SHP77 treated with DMSO at 0.1 percent for 48 hours (cell line): ENCODE results near the gene CADPS.

ENCODE experiments used
- DNase-seq: peaks from one replicate; lab custom pipeline; 2025; lab: John Stamatoyannopoulos, UW

CADPS gene

DNA sequence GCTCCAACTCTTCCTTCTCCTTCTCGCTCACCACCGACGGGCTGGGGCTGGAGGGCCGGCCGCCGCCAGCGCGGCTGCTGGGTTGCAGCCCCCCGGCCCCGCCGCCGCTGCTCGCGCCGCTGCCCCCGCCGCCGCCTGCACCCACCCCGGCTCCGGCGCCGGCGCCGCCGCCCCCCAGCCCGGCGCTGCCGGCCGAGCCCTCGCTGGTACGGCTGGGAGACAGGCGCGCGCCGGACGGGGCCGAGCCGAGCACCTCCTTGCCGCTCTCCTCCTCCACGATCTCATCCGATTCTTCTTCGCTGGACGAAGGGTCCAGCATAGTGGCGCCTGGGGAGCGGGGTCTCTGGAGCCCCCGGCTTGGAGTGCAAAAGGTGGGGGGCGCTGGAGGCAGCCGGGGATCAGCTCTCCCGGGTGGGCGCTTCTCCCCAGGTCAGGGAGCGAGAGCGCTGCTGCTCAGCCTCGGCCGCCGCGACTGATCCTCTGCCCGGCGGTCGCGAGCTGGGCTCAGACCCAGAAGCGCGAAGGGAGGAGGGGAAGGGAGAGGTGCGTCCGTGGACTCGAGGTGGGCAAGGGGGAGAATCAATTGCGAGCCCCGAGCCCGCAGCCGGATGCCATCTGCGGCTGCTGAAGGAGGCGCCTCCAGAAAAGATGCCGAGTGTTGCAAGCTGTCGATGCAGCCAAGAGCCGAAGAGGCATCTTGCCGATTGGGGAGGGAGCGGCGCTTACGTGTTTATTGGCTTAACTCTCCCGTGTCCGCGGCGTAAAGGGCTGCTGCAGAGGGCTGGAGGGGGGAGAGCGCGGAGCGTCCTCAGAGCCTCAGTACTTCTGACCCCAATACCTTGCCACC, at the start of gene CADPS:
CADPS (minus strand) TSS at position 706 of the 847 bp plus-strand sequence; CDS start at position 319, 387 bp downstream.
- no peak for DNase-seq

DNA sequence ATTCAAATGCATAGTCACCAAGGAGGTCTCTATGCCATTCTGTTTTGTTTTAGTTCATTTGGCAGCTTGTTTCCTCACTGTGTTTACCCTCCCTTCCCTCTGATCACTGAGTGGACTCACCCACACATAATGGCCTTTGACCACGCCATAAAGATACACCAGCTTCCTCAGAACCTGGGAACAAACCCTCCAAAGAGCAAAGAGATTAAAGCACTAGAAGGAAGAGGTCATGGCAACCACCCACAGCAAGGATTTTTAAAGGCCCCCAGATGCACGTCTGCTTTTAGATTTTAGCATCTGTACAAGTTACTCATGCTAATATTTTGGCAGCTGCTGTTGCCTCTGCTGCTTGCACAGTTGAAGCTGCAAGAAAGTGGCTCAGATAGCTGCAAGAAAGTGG, 47.9 kb upstream of the CADPS start:
- no peak for DNase-seq

DNA sequence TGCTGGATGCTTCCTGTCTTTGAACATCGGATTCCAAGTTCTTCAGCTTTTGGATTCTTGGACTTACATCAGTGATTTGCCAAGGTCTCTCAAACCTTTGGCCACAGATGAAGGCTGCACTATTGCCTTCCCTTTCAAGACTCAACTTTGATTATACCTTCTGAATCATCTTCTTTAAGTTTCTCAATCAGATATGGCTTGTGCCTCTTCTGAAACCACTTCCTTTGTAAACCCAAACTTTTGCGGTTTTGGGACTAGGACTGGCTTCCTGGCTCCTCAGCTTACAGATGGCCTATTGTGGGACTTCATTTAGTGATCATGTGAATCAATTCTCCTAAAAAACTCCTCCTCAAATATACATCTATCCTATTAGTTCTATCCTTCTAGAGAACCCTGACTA, 47.1 kb upstream of the CADPS start:
- no peak for DNase-seq

DNA sequence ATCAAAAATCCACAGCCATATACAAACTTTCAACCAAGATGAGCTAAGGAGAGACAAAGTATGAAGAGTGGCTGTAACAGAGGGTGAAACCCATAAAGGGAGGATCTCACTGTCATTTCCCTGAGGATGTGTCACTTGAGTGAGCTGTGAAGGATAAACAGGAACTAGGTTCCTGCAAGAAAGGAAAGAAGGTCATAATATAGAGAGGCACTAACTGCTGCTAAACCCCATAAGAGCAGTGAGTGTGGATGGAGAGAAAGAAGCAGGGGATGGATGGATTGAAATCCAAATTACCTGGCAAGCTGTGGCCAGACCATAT, 45.2 kb upstream of the CADPS start:
- DNase-seq, result no peak

DNA sequence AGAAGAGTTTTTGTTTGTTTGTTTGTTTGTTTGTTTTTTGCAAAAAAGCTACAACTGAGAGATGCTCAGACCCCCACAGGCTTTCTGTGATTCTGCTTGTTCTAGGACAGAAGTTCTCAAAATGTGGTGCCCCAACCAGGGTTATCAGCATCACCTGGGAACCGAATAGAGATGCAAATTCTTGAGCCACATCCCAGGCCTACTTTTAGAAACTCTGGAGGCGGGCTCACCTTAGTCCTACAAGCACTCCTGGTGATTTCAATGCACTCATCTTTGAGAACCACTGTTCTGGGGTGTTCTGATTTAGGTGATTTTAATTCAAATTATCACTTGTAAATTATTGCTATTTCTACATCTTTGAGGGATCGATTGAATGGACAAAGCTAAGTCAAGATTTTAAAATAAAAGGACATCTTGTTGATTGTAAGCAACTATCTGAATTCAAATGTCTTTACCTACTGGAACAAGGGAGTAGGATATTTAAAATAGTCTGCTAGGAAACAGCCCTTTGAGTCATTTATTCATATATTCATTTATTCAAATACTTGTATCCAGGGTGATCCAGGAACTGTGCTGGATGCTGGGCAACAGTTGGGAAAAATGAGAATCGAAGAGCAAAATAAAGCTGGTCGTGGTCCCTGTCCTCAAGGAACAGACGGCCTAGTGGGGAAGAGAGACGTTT, 44.7 kb upstream of the CADPS start:
- DNase-seq, result no peak

DNA sequence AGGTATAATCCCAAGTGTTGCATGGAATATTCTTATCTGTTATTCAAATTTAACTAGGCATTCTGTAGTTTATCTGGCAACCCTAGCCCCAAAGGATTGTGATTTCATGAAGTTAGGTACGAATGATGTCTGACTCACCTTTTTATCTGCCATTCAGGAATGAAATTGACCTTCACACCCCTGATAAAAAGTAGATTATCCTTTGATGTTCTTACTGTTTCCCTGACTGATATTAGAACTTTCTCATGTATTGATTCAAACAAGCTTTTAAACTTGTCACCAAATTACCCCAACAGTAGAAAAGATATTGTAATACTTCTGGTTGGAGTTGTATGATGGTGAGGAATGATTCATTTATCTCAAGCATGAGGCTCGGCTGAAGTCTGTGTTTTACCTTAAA, 43.6 kb upstream of the CADPS start:
- DNase-seq, result no peak

DNA sequence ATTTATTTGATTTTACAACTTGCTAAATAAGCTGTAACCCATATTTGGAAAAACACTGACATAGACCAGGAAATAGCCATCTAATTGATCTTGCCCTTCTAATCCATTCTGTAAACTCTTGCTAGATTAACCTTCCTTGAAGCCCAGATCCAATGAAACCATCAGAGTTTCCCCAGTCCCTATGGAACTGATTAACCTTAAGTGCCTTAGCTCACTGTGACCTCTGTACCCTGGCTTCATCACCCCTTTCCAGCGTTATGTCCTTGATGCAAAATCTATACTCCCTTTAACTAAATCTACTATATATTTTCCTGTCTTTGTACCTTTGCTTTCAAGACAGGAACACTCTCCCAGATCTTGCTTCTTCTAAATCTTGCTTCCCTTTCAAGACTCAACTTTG, 42.9 kb upstream of the CADPS start:
- DNase-seq, result no peak

DNA sequence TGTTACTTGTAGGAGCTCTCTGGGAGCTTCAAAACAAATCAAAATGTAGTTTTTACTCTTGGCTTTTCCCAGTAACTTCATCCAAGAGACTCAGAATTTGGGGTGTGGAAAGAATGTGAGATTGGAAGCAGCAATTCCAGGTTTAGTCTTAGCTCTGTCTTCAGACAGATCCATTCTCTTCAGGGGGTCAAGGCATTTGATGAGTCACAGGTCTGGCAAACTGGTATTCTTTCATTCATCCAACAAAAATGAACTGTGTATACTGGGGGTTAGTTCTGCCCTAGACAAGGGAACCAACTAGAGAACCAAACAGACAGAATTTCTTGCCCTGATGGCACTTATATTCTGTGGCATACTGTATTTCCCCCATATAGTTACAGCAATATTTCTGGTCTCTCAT, 36.3 kb upstream of the CADPS start:
- DNase-seq, result no peak

DNA sequence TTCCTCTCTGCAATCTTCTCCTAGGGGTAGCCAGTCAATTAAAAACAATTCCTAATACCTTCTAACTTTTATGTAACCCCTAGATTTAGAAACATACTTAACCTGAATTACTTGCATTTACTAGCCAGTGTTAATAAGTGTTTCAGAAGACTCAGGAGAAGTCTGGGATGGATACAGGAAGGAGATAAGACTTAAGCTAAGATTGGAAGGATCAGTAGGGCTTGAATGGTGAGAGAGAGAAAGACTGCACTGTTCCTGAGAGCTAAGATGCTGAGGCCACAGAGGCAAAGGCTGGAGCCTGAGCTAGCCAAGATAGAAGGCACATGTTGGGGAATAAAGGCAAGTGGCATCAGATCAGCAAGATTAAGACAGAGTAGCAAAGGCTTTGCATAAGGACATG, 30.1 kb upstream of the CADPS start:
- no peak for DNase-seq

DNA sequence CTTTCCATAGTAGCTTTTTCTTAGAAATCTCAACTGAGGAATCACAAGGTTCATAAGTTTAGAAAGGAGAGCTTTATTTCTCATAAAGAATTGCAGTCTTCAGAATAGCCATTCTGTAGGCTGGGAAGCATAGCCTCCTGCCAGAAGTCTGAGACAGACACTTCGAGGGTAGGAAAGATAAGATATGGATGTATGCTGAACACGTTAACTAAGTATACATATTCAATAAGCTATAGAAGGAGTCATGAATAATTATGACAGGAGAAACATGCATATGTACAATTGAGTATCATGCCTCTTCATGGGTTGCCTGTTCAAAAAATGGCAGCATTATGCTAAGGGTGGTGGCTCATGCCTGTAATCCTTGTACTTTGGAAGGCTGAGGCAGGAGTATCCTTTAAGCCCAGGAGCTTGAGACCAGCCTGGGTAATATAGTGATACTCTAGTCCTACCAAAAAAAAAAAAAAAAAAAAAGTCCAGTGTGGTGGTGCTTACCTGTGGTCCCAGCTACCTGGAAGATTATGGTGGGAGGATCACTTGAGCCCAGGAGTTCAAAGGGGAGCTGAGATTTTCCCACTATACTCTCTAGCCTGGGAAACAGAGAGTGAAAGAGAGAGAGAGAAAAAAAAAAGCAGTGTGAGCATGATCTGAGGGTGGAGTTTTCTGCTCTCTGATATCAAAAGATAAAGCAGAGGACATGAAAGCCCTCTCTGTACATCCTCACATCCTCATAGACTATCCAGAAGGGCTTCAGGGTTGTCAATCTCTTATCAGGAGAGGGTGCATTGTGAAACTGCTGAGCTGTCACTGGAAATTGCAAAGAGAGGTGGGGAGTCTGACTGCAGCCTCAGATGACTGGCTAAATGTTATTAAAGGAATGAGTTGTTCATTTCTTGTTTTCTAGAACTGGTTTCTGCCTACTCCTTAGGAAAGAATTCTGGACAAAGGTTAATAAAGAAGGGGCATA, 23.6 kb upstream of the CADPS start:
- no peak for DNase-seq

DNA sequence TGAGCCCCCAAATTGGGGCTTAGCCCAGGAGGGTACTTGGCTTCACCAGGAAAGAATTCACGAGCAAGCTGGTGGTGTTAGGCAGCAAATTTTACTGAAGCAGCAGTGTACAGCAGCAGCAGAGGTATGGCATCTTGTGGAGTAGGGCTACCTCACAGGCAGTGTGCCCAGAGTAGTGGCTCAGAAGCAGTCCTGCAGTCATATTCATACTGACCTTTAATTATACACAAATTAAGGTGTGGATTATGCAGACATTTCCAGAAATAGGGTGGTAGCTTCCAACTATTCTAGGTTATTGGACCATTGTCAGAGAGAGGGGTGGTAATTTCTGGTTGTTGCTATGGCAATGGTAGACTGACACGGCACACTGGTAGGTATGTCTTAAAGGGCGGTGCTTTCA, 20.7 kb upstream of the CADPS start:
- no peak for DNase-seq

DNA sequence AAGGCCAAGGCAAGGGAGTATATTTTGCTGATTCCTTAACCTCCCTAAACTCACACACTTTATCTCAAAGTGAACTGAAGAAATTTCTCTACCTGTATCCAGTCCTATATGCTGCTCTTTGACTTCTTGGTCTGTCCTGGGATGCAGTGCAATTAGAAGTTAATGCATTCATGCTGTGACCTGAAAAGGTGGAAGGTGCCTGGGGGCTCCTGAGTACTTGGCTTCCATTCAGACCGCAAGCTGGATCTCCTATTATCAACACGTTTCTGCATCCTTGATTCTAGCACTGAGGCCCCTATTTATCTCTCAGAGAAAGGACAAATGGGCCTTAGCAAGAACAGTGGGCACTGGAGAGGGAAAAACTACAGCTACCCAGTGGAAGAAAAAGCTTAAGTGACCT, 17.7 kb upstream of the CADPS start:
- DNase-seq, result no peak

DNA sequence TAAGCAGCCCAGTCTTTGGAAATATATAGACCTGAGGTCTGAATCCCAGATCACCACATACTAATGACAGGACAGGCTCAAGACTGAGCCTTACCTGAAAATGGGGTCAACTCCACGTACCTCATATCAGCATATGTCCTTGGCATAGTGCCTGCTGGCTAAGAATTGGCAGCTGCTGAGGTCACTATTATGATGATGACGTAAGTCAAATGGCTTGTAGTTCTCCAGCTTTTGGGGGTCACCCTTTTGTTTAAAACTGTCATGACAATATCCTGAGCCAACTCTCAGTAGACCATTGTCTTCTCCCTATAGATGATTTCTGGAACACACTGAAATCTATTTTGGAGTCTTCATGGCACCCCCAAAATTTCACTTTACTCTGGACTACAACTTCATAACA, 16.8 kb upstream of the CADPS start:
- no peak for DNase-seq

DNA sequence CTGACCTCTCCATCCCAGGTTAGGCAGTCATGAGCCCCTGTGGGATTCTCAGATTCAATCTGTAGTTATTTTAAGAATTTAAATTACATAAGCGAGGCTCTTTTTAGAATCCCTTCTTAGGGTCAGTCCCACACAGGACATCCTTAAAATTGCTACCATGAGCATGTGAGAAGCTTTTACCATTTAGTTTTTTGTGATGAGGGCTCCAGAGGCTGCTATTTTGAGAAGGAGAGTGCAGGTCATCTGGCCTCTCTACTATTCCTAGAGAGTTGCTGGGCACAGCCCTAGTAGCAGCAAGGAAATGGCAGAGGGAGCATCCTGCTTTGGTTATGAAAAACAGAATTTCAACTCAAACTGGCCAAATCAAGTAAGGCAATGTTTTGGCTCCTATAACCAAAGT, 13.6 kb upstream of the CADPS start:
- no peak for DNase-seq

DNA sequence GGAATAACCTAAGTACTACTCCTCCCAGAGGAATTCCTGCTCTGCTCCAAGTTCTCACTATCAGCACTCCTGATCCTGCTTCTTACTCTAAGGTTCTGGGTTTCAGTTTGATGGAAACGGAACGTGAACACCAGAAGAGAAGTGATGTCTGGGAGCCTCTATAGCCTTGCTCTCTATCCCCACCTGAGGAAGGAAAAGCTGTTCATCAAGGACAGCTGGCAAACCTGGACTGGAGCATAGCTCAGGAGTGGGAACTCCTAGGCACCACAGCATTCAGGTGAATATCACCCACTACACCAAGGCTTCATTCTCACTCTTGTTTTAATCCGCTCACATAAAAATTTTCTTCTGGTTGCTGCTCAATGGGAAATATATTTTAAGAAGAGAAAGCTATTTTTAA, 13.0 kb upstream of the CADPS start:
- DNase-seq, result no peak

DNA sequence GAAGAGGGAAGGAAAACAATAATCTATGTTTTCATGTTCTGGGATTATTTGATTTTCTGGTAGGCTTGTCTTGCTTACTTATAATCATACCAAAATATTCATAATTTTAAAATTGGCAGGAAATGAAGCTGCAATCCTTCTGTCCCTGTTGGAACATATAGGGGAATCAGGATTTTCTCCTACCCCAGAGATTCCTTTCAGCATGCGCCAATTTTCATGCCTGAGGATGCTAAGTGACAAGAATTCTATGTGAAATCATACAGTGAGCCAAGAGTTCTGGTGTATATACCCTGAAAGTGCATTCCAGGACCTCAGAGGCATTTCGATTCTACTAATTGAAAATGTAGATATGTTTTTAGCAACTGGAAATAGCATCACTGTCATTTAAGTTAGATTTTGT, 9.9 kb upstream of the CADPS start:
- no peak for DNase-seq

DNA sequence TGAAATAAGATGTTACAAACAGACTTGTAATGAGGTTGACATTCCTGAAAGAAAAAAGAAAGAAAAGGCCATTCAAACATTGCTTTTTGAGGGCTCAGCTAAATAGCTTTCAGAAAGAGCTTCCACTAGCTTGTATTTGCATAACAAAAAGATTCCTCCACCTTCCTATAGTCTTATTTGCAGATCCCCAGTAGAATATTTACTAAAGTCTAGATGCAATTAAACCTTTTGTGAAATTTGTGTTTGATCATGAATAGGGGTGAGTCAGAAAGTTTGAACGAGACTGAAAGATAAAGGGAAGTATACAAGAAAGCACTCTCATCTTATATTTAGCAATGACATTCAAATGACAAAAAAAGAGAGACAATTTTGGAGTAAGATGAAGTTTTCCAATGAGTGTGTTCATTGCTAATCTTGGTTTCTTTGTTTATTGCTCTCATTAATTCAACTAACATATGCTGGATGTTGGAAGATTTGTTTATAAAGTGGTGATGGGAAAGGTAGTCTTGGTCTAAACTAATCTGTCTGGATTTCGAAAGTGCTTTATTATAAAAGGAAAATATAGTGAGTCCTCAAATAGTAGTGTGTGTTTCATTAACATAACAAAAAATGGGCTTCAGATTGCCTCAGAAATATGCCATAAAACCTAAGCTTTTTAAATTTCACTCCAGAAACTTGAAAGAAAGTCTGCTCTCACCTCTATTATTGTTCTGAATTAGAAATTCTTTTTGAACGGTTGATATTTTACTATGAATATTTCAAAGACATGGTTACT, 9.1 kb upstream of the CADPS start:
- DNase-seq, result no peak

DNA sequence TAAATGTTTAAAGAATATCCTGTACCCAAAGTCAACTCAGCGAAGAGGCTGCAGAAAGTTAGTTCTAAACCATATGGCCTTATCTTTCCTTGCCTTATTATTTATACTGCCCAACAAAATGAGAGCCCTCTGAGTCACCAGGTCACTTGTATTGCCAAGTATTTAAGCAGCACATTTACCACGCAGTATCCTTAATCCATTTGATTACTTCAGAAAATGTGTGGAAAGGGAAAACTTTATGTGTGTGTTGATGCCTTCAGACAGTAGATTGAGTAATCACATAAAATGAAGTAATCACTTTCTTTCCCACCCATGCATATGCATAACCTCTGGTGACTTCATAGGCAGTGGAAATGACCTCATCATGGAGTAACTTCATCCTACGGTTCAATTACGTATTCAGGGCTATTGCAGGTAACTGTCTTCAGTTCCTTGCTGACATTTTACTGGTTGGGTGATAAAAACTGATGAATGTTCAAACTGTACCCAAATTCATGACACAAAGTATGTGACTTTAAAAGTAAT, 7.5 kb upstream of the CADPS start:
- no peak for DNase-seq

DNA sequence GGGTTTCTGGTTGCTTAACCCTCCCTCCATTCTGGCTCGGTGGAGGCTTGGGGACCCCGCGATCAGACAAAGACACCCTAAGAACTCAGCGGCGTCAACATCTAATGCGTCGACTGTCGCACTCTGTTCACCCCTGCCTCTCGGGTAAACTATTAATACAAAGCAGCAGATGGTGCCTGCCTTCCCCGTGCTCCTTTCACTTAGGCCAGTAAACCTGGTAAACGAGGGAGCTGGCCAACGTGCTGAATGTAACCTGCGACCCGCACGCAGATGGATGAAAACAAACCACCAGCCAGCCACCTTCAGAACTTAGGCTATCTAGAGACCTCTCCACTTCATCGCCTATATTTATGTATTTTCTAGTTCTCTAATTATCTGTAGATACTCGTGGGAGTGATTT, 848 bp upstream of the CADPS start:
- DNase-seq, result no peak

DNA sequence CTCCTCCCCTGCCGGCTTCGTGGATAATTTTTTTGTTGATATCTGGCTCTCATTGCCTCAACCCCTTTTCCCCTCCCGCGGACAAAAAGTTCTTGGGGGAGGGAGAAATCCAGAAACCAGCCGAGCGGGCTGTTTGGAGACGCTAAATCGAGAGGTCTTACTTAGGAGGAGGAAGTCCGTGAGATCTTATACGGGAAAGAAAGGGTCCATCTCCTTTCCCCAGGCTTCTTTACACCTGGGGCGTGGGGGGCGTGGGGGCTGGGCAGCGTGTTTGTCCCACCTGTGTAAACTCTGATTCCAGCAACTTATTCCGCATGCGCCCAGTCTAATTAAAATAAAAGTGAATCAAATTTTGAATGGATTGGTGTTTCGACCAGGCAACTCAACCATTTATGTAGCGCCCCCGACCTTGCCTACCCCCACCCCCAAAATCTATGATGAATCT, 364 bp upstream of the CADPS start:
- no peak for DNase-seq
